Measurements from ENCODE around the gene TAF7.
A peak's percentile ranks its signal among the peaks of the same experiment; 100 is the strongest.
"Not testable (repeated sequence)": the region's sequence is repeated elsewhere in the genome, so short reads cannot be mapped to it uniquely, and the experiment has no call there.

TAF7 gene

DNA sequence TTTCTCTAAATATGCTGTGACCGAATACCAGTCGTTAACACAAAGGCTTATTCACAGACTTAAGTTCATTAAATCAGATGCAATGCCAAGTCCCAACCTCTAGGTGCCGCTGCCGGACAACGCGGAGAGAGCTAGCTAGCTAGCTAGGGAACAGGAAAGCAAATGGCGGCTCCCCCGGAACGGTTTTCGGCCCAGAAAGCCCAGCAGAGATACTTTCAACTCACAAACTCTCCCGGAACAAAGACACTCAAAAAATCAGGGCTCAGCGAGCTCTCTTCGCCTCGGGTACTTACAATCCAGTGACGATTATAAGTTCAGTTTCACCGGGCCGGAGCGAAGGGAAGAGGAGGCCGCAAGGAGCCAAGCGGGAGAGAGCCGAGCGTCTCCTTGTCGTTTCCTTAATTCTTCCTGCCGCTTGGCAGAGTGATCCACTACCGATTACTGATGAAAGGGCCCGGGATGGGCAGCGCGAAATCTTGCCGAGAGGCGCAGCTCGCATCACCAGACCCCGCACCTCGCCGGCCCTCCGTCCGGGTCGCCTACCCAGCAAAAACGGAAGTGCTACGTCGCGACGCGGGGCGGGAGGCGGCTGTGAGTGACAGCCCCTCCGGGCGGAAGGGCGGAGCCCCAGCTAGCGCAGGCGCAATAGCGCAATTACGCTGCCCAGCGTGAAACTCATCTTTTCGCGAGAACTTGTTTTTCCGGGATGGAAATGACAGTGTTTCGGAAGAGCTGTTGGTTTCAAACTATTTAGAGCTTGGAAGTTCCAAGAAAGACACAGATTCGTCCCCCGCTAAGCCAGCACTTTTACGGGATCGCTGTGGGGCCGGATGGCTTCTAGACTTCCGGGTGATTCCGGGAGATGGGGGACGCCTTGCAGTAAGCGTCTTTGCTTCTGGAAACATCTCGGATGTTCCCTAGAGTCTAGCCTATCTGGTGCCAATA is at the start of gene TAF7:
Gene TAF7 (minus strand): TSS at position 560 of the 945 bp plus-strand sequence. CDS start 740 bp downstream, outside the sequence.
- DNase-seq (ENCODE audit: low spot score): peak; percentile 94

GRCh38 chr5:141366016-141366896 is 45.7 kb upstream of the TAF7 start:
- no peak for DNase-seq (ENCODE audit: low spot score)

- DNase-seq (ENCODE audit: low spot score): no peak
These were observed 43.5 kb upstream of the TAF7 start, which contains the start of gene PCDHGA5 for GRCh38 chr5:141363952-141364660. Gene PCDHGA5 (plus strand): TSS chr5:141364162. CDS start chr5:141364331, 169 bp downstream.

DNA sequence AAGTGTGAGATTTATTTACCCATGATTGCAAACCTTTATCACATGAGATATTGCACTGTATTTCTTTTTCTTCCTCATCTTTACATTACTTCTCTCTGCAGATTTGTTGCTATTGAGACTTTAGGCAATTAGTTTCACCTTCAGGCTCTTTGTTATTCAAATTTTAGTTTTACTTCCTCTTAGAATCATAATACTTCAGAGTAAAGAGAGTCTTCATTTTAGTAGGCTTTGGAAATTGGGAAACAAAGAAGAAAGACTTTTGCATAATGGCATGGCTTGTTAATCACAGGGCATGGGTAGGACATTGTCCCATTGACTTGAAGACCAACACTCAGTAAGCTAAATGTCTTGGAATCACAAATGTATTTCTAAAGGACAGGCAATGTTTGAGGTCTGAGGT is 42.1 kb upstream of the TAF7 start:
- DNase-seq (ENCODE audit: low spot score): no peak

- no peak for DNase-seq (ENCODE audit: low spot score)
These were observed 40.1 kb upstream of the TAF7 start for GRCh38 chr5:141360685-141361084.

DNA sequence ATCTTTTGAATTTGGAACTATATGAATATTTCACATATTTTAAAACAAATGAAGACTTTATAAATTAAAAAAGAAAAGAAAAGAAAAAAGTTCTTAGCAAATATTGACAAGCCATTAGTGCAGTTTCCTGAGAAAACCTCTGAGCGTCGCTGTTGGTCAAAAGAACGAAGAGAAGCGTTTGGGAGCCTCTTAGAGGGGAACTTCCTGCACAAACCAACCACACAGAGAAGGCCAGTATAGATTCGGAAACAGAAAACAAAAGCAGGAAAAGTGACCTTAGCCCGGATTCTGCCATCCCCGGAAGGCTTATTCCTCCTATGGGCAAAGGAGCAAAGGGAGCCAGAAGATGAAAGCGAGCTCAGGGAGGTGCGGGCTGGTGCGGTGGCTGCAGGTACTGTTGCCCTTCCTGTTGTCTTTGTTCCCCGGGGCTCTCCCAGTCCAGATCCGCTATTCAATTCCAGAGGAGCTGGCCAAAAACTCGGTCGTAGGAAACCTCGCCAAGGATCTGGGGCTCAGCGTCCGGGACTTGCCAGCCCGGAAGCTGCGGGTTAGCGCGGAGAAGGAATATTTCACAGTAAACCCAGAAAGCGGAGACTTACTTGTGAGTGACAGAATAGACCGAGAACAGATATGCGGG is 39.3 kb upstream of the TAF7 start, which contains the start of gene PCDHGB2:
Gene PCDHGB2 (plus strand): TSS at position 205 of the 637 bp plus-strand sequence. CDS start 142 bp downstream, at position 347.
- peak; percentile 30 for DNase-seq (ENCODE audit: low spot score)

GRCh38 chr5:141356950-141357349 is 36.4 kb upstream of the TAF7 start:
- DNase-seq (ENCODE audit: low spot score): no peak

DNA sequence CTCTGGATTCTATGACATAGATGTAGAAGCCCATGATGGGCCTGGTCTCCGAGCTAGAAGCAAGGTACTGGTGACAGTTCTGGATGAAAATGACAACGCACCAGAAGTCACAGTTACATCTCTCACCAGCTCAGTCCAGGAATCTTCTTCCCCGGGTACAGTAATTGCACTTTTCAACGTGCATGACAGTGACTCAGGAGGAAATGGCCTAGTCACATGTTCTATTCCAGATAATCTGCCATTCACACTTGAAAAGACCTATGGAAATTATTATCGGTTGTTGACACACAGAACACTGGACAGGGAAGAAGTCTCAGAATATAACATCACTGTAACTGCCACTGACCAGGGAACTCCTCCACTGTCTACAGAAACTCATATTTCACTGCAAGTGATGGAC is 35.5 kb upstream of the TAF7 start:
- no peak for DNase-seq (ENCODE audit: low spot score)

DNA sequence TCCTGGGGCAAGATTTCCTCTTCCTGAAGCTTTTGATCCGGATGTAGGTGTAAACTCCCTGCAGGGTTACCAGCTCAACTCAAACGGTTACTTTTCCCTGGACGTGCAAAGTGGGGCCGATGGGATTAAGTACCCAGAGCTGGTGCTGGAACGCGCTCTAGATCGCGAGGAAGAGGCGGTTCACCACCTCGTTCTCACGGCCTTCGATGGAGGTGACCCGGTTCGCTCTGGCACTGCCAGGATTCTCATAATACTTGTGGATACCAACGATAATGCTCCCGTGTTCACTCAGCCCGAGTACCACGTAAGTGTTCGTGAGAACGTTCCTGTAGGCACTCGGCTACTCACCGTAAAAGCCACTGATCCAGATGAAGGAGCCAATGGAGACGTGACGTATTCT is 35.1 kb upstream of the TAF7 start:
- DNase-seq (ENCODE audit: low spot score): no peak

DNA sequence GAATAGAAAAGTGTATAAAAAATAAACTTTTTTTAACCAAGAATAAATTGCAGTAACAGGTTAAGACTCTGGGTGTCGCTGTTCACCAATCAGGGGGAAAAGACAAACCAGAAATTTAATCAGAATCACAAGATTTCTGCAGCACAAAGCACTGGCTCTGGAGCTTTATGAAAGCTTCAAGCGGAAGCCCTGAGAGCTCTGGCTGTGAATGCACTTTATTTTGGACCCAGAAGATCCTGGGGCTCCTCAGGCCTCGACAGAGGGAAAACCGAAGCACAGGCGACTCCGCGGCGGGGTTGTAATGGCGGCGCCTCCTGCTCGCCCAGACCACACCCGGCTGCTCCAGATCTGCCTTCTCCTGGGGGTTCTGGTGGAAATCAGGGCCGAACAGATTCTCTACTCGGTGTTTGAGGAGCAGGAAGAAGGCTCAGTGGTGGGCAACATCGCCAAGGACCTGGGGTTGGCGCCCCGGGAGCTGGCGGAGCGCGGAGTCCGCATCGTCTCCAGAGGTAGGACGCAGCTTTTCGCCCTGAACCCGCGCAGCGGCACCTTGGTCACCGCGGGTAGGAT is 34.4 kb upstream of the TAF7 start, which contains the start of gene PCDHGA4:
Gene PCDHGA4 (plus strand): TSS at position 122 of the 570 bp plus-strand sequence. CDS start 87 bp downstream, at position 209.
- DNase-seq (ENCODE audit: low spot score): no peak

GRCh38 chr5:141351591-141351990 is 31.0 kb upstream of the TAF7 start:
- no peak for DNase-seq (ENCODE audit: low spot score)

GRCh38 chr5:141349917-141350619 is 29.5 kb upstream of the TAF7 start, which contains the start of gene PCDHGB1:
Gene PCDHGB1 (plus strand): TSS chr5:141350099. CDS start chr5:141350261, 162 bp downstream.
- peak; percentile 44 for DNase-seq (ENCODE audit: low spot score)

DNA sequence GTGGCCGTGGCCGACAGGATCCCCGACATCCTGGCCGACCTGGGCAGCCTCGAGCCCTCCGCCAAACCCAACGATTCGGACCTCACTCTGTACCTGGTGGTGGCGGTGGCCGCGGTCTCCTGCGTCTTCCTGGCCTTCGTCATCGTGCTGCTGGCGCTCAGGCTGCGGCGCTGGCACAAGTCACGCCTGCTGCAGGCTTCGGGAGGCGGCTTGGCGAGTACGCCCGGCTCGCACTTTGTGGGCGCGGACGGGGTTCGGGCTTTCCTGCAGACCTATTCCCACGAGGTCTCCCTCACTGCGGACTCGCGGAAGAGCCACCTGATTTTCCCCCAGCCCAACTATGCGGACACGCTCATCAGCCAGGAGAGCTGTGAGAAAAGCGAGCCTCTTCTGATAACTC is 25.4 kb upstream of the TAF7 start:
- DNase-seq (ENCODE audit: low spot score): not testable (repeated sequence)

DNA sequence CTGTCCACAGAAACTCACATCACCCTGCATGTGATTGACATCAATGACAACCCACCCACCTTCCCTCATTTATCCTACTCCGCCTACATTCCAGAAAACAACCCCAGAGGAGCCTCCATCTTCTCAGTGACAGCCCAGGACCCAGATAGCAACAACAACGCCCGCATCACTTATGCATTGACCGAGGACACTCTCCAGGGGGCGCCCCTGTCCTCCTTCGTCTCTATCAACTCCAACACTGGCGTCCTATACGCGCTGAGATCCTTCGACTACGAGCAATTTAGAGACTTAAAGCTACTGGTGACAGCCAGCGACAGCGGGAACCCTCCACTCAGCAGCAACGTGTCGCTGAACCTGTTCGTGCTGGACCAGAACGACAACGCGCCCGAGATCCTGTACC is 24.7 kb upstream of the TAF7 start:
- DNase-seq (ENCODE audit: low spot score): no peak

GRCh38 chr5:141343953-141344463 is 23.4 kb upstream of the TAF7 start:
- no peak for DNase-seq (ENCODE audit: low spot score)

GRCh38 chr5:141343242-141343952 is 22.8 kb upstream of the TAF7 start, which contains the start of gene PCDHGA3:
Gene PCDHGA3 (plus strand): TSS chr5:141343829. CDS start chr5:141344034, 205 bp downstream.
- DNase-seq (ENCODE audit: low spot score): no peak

- no peak for DNase-seq (ENCODE audit: low spot score)
These were observed 22.2 kb upstream of the TAF7 start for GRCh38 chr5:141342773-141343172.

GRCh38 chr5:141340781-141341354 is 20.3 kb upstream of the TAF7 start:
- DNase-seq (ENCODE audit: low spot score): not testable (repeated sequence)
